ENCODE measurements around the gene SGPL1.

SGPL1 gene

GRCh38 chr10:70906953-70907636 is 91.3 kb downstream of the SGPL1 start:
- no peak overlapping the region for H3K27ac Mint-ChIP-seq
- DNase-seq (ENCODE audit: low spot score in 2 of 2) (no peak), ATAC-seq (no peak)
- no peaks in the 10 kb centered on the region for H3K36me3 Mint-ChIP-seq
- no peaks in the 10 kb centered on the region for H3K9me3 Mint-ChIP-seq
- no peak overlapping the region for H3K4me3 Mint-ChIP-seq
- peaks cover 5% of the 10 kb centered on the region for H3K4me1 Mint-ChIP-seq

- Mint-ChIP-seq H3K4me1 (peaks cover 5% of the 10 kb centered on the region), H3K27ac (no peak overlapping the region), H3K36me3 (no peaks in the 10 kb centered on the region), H3K4me3 (no peak overlapping the region), H3K9me3 (no peaks in the 10 kb centered on the region)
- no peak for ATAC-seq
- DNase-seq (ENCODE audit: low spot score in 2 of 2): no peak
Measured at GRCh38 chr10:70907637-70908405, 92.1 kb downstream of the SGPL1 start.

- Mint-ChIP-seq H3K27ac (no peak overlapping the region), H3K4me1 (no peaks in the 10 kb centered on the region), H3K9me3 (no peaks in the 10 kb centered on the region), H3K36me3 (no peaks in the 10 kb centered on the region), H3K4me3 (no peak overlapping the region)
- ATAC-seq (no peak), DNase-seq (ENCODE audit: low spot score in 2 of 2) (no peak)
Measured at GRCh38 chr10:70908406-70909296, 92.9 kb downstream of the SGPL1 start.

- H3K9me3 Mint-ChIP-seq: no peaks in the 10 kb centered on the region
- H3K36me3 Mint-ChIP-seq: no peaks in the 10 kb centered on the region
- no peak overlapping the region for H3K4me3 Mint-ChIP-seq
- H3K27ac Mint-ChIP-seq: no peak overlapping the region
- no peak for ATAC-seq
- no peaks in the 10 kb centered on the region for H3K4me1 Mint-ChIP-seq
- DNase-seq (ENCODE audit: low spot score in 2 of 2): no peak
Measured at GRCh38 chr10:70909326-70909935, 93.7 kb downstream of the SGPL1 start.

GRCh38 chr10:70910486-70911341 is 95.0 kb downstream of the SGPL1 start:
- Mint-ChIP-seq H3K36me3 (no peaks in the 10 kb centered on the region), H3K4me3 (no peak overlapping the region), H3K4me1 (no peaks in the 10 kb centered on the region), H3K9me3 (no peaks in the 10 kb centered on the region), H3K27ac (no peak overlapping the region)
- no peak for DNase-seq (ENCODE audit: low spot score in 2 of 2)
- ATAC-seq: no peak

GRCh38 chr10:70911386-70911785 is 95.6 kb downstream of the SGPL1 start:
- ATAC-seq (no peak), DNase-seq (ENCODE audit: low spot score in 2 of 2) (no peak)
- Mint-ChIP-seq H3K4me3 (no peak overlapping the region), H3K4me1 (no peaks in the 10 kb centered on the region), H3K27ac (no peak overlapping the region), H3K36me3 (no peaks in the 10 kb centered on the region), H3K9me3 (no peaks in the 10 kb centered on the region)

- no peak for DNase-seq (ENCODE audit: low spot score in 2 of 2)
- Mint-ChIP-seq H3K36me3 (no peaks in the 10 kb centered on the region), H3K9me3 (no peaks in the 10 kb centered on the region), H3K4me1 (no peaks in the 10 kb centered on the region), H3K4me3 (no peak overlapping the region), H3K27ac (no peak overlapping the region)
- no peak for ATAC-seq
Measured at GRCh38 chr10:70912556-70912955, 96.8 kb downstream of the SGPL1 start.

GRCh38 chr10:70913191-70913892 is 97.6 kb downstream of the SGPL1 start:
- Mint-ChIP-seq H3K9me3 (no peaks in the 10 kb centered on the region), H3K27ac (no peak overlapping the region), H3K4me1 (no peaks in the 10 kb centered on the region), H3K4me3 (no peak overlapping the region), H3K36me3 (no peaks in the 10 kb centered on the region)
- DNase-seq (ENCODE audit: low spot score in 2 of 2) (no peak), ATAC-seq (no peak)

- ATAC-seq (no peak), DNase-seq (ENCODE audit: low spot score in 2 of 2) (no peak)
- Mint-ChIP-seq H3K36me3 (no peaks in the 10 kb centered on the region), H3K9me3 (no peaks in the 10 kb centered on the region), H3K27ac (no peak overlapping the region), H3K4me3 (no peak overlapping the region), H3K4me1 (no peaks in the 10 kb centered on the region)
Measured at GRCh38 chr10:70913893-70914240, 98.1 kb downstream of the SGPL1 start.

GRCh38 chr10:70914316-70914864 is 98.6 kb downstream of the SGPL1 start:
- no peak for DNase-seq (ENCODE audit: low spot score in 2 of 2)
- no peaks in the 10 kb centered on the region for H3K36me3 Mint-ChIP-seq
- H3K9me3 Mint-ChIP-seq: no peaks in the 10 kb centered on the region
- H3K4me1 Mint-ChIP-seq: no peaks in the 10 kb centered on the region
- H3K27ac Mint-ChIP-seq: no peak overlapping the region
- no peak for ATAC-seq
- no peak overlapping the region for H3K4me3 Mint-ChIP-seq

- Mint-ChIP-seq H3K36me3 (no peaks in the 10 kb centered on the region), H3K4me1 (no peaks in the 10 kb centered on the region), H3K4me3 (no peak overlapping the region), H3K9me3 (no peaks in the 10 kb centered on the region), H3K27ac (no peak overlapping the region)
- DNase-seq (ENCODE audit: low spot score in 2 of 2) (no peak), ATAC-seq (no peak)
Measured at GRCh38 chr10:70915206-70915605, 99.5 kb downstream of the SGPL1 start.

GRCh38 chr10:70915806-70916205 is 100.1 kb downstream of the SGPL1 start:
- no peak for DNase-seq (ENCODE audit: low spot score in 2 of 2)
- H3K27ac Mint-ChIP-seq: no peak overlapping the region
- no peaks in the 10 kb centered on the region for H3K36me3 Mint-ChIP-seq
- ATAC-seq: no peak
- no peaks in the 10 kb centered on the region for H3K4me1 Mint-ChIP-seq
- H3K9me3 Mint-ChIP-seq: no peaks in the 10 kb centered on the region
- no peak overlapping the region for H3K4me3 Mint-ChIP-seq

GRCh38 chr10:70916241-70916640 is 100.5 kb downstream of the SGPL1 start:
- Mint-ChIP-seq H3K36me3 (no peaks in the 10 kb centered on the region), H3K9me3 (no peaks in the 10 kb centered on the region), H3K4me3 (no peak overlapping the region), H3K27ac (no peak overlapping the region), H3K4me1 (no peaks in the 10 kb centered on the region)
- no peak for DNase-seq (ENCODE audit: low spot score in 2 of 2)
- no peak for ATAC-seq

- no peaks in the 10 kb centered on the region for H3K4me1 Mint-ChIP-seq
- no peak overlapping the region for H3K4me3 Mint-ChIP-seq
- H3K9me3 Mint-ChIP-seq: no peaks in the 10 kb centered on the region
- no peaks in the 10 kb centered on the region for H3K36me3 Mint-ChIP-seq
- ATAC-seq: no peak
- no peak for DNase-seq (ENCODE audit: low spot score in 2 of 2)
- H3K27ac Mint-ChIP-seq: no peak overlapping the region
Measured at GRCh38 chr10:70917226-70917625, 101.5 kb downstream of the SGPL1 start.

All from stimulated activated effector memory CD8-positive, alpha-beta T cell treated with anti-CD3 and anti-CD28 coated beads, Interleukin-12 subunit alpha, Interleukin-12 subunit beta, amount 100 ng/mL, for 72 hours (primary cell).